Glutamatergic neuron (in vitro differentiated cells): ENCODE data around the gene TOX2. TPM values are rescaled to one million over a fixed set of nuclear protein-coding genes. Genes with fewer than 3 reads are reported as not detected.

ENCODE experiments used
- DNase-seq: peaks from one replicate; pipeline ENCODE4 v3.0.0; 2022
- H3K27ac Mint-ChIP-seq: one replicate; pipeline ENCODE4 v1.8.0; 2020; ENCODE audit warnings: mild to moderate bottlenecking, mixed read lengths, inconsistent platforms; ENCODE audit not compliant: unreplicated experiment
- H3K27me3 Mint-ChIP-seq: one replicate; pipeline ENCODE4 v1.8.0; 2020; ENCODE audit warnings: mild to moderate bottlenecking, moderate library complexity, mixed read lengths, inconsistent platforms; ENCODE audit not compliant: unreplicated experiment
- H3K36me3 Mint-ChIP-seq: one replicate; pipeline ENCODE4 v1.8.0; 2020; ENCODE audit warnings: mild to moderate bottlenecking, mixed read lengths, inconsistent platforms; ENCODE audit not compliant: unreplicated experiment
- H3K4me1 Mint-ChIP-seq: one replicate; pipeline ENCODE4 v1.8.0; 2020; ENCODE audit warnings: mild to moderate bottlenecking, low read depth, mixed read lengths, inconsistent platforms; ENCODE audit not compliant: unreplicated experiment
- H3K4me3 Mint-ChIP-seq: one replicate; pipeline ENCODE4 v1.8.0; 2020; ENCODE audit warnings: mild to moderate bottlenecking, mixed read lengths, inconsistent platforms; ENCODE audit not compliant: unreplicated experiment
- H3K9me3 Mint-ChIP-seq: one replicate; pipeline ENCODE4 v1.8.0; 2020; ENCODE audit warnings: mild to moderate bottlenecking, moderate library complexity, mixed read lengths, inconsistent platforms; ENCODE audit not compliant: unreplicated experiment
- total RNA-seq: library from RNA; stranded (reverse); fragmentation: NEBNext Ultra II Directional; extraction: Animal tissue kit (Norgen Biotek cat#: 25700); gene quantifications from one replicate; pipeline ENCODE4 v1.2.1, GENCODE V29; 2021; ENCODE audit not compliant: unreplicated experiment
- TF ChIP-seq, protein P1 (sequence below): fragments of 200-600 bp; sonication (generic); IDR thresholded peaks from one replicate; pipeline ENCODE4 v1.5.0; 2021; ENCODE audit not compliant: partially characterized antibody, unreplicated experiment

The TOX2 gene
- total RNA-seq, 1 donor from 2014 or later = 11.0 TPM

DNA sequence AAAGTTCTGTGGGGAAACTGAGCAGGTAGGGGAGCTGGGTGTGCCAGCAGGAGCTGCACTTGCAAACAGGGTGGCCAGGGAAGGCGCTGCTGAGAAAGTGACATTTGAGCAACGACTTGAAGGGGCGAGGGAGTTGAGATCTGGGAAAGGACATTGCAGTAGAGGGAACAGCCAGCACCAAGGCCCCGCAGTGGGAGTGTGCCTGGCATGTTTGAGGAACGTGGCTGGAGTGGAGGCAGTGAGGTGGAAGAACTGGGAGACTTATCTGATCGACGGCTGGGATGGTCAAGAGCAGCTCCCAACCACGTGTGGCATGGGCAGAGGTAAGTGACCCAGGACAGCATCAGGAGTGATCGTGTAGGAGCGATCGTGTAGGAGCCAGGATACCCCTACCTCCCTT lies 77.3 kb downstream of the TOX2 start:
- Mint-ChIP-seq H3K4me1 (no peaks in the 10 kb centered on the region), H3K27ac (no peak overlapping the region), H3K36me3 (peaks cover 4% of the 10 kb centered on the region), H3K4me3 (no peak overlapping the region), H3K27me3 (peaks cover 3% of the 10 kb centered on the region), H3K9me3 (peaks cover 1% of the 10 kb centered on the region)
- TF ChIP-seq, protein P1, sequence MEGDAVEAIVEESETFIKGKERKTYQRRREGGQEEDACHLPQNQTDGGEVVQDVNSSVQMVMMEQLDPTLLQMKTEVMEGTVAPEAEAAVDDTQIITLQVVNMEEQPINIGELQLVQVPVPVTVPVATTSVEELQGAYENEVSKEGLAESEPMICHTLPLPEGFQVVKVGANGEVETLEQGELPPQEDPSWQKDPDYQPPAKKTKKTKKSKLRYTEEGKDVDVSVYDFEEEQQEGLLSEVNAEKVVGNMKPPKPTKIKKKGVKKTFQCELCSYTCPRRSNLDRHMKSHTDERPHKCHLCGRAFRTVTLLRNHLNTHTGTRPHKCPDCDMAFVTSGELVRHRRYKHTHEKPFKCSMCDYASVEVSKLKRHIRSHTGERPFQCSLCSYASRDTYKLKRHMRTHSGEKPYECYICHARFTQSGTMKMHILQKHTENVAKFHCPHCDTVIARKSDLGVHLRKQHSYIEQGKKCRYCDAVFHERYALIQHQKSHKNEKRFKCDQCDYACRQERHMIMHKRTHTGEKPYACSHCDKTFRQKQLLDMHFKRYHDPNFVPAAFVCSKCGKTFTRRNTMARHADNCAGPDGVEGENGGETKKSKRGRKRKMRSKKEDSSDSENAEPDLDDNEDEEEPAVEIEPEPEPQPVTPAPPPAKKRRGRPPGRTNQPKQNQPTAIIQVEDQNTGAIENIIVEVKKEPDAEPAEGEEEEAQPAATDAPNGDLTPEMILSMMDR = no peak
- DNase-seq = no peak

DNA sequence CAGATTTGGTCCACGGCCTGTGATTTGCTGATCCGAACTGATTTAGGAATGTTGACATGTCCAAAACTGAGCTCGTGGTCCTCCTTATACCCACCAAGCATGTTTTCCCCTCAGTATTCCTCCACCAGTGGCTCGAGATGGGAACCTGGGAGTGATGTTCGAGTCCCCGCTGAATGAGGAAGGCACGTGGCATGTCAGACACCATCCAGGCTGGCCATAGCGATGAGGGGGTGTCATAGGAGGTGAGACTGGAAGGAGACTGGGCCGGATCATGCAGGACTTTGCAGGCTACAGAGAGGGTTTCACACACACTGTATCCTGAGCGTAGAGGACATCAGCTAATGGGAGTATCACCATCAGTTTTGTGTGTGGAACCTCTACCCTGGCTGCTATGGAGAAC lies 78.2 kb downstream of the TOX2 start:
- no peak for DNase-seq
- Mint-ChIP-seq H3K27ac (no peak overlapping the region), H3K4me3 (no peak overlapping the region), H3K9me3 (peaks cover 1% of the 10 kb centered on the region), H3K4me1 (no peaks in the 10 kb centered on the region), H3K27me3 (peaks cover 3% of the 10 kb centered on the region), H3K36me3 (peaks cover 4% of the 10 kb centered on the region)
- TF ChIP-seq, protein P1 = no peak

DNA sequence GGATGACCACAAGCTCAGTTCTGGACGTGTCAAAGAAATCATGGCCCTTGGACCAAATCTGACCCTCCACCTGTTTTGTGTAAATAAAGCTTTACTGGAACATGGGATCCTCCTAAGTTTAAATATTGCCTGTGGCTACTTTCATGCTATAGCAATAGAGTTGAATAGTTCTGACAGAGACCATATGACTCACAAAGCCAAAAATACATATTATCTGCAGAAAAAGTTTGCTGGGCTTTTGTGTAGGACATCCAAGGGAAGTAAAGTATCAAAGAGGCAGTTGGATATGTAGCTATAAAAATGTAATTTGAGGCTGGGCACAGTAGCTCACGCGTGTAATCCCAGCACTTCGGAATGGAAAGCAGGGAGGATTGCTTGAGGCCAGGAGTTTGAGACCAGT lies 78.9 kb downstream of the TOX2 start:
- DNase-seq = no peak
- Mint-ChIP-seq H3K27me3 (peaks cover 2% of the 10 kb centered on the region), H3K27ac (no peak overlapping the region), H3K36me3 (peaks cover 4% of the 10 kb centered on the region), H3K4me1 (no peaks in the 10 kb centered on the region), H3K9me3 (peaks cover 1% of the 10 kb centered on the region), H3K4me3 (no peak overlapping the region)
- TF ChIP-seq, protein P1 = no peak

DNA sequence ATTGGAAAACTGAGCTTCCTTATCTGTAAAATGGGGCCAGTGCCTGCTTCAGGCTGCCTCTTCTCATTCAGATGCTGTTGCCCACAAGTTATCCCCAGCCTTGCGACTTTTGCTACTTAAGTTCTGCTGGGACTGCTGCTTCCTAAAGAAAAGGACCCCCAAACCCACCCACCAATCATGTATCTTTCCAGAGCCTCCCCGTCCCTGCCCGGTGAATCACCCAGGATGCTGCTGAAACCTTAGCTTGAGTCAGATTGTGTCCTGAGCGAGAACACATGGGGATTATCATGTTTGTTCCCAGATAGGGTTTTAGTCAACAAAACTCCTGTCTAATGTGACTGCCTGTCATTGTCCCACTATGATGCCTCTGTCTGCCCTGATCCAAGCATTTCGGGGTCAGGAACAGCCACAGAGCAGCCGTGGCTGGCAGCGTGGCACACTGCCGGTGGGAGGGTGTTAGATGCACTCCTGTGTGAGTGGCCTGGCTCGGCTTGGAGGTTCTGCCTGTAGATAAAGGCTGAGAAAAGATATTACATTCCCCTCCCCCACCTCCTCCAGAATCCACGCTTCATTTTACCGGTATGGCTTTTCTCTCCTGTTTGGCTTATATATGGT lies 79.9 kb downstream of the TOX2 start:
- peaks cover 1% of the 10 kb centered on the region for H3K9me3 Mint-ChIP-seq
- peaks cover 2% of the 10 kb centered on the region for H3K27me3 Mint-ChIP-seq
- TF ChIP-seq, protein P1 = no peak
- no peaks in the 10 kb centered on the region for H3K4me1 Mint-ChIP-seq
- peaks cover 4% of the 10 kb centered on the region for H3K36me3 Mint-ChIP-seq
- no peak overlapping the region for H3K27ac Mint-ChIP-seq
- H3K4me3 Mint-ChIP-seq = no peak overlapping the region
- no peak for DNase-seq

DNA sequence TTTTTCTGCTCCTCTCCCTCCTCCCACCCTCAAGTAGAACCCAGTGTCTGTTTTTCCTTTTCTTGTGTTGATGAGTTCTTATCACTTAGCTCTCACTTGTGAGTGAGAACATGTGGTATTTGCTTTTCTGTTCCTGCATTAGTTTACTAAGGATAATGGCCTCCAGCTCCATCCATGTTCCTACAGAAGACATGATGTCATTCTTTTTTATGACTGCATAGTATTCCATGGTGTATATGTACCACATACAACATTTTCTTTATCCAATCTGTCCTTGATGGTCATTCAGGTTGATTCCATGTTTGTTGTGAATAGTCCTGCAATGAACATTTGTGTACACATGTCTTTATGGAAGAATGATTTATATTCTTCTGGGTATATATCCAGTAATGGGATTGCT lies 81.0 kb downstream of the TOX2 start:
- DNase-seq = no peak
- Mint-ChIP-seq H3K9me3 (peaks cover 1% of the 10 kb centered on the region), H3K4me1 (no peaks in the 10 kb centered on the region), H3K27ac (no peak overlapping the region), H3K4me3 (no peak overlapping the region), H3K27me3 (peaks cover 2% of the 10 kb centered on the region), H3K36me3 (peaks cover 9% of the 10 kb centered on the region)
- TF ChIP-seq, protein P1 = no peak
